Stimulated activated effector memory CD8-positive, alpha-beta T cell treated with anti-CD3 and anti-CD28 coated beads, Interleukin-12 subunit alpha, Interleukin-12 subunit beta, amount 100 ng/mL, for 72 hours (primary cell): Measurements from ENCODE around the gene RNF213.
"Not testable (repeated sequence)": the region's sequence is repeated elsewhere in the genome, so short reads cannot be mapped to it uniquely, and the experiment has no call there.

Experiments
- ATAC-seq: fragments of 150-1000 bp; cut with Tn5 transposase; 2 replicates; pipeline ENCODE4 v1.10.0; 2021
- DNase-seq, 2 donors: peaks; one replicate each; pipeline ENCODE4 v3.0.0; 2021 to 2022; ENCODE audit warnings: low spot score in 2 of 2
- H3K27ac Mint-ChIP-seq: one replicate; pipeline ENCODE4 v1.8.0; 2022; ENCODE audit warnings: mild to moderate bottlenecking, mixed read lengths
- H3K36me3 Mint-ChIP-seq: one replicate; pipeline ENCODE4 v1.8.0; 2022; ENCODE audit warnings: mild to moderate bottlenecking, mixed read lengths
- H3K4me1 Mint-ChIP-seq: one replicate; pipeline ENCODE4 v1.8.0; 2022; ENCODE audit warnings: mixed read lengths
- H3K4me3 Mint-ChIP-seq: one replicate; pipeline ENCODE4 v1.8.0; 2022; ENCODE audit warnings: mild to moderate bottlenecking, mixed read lengths
- H3K9me3 Mint-ChIP-seq: one replicate; pipeline ENCODE4 v1.8.0; 2022; ENCODE audit warnings: mixed read lengths

RNF213 gene

GRCh38 chr17:80242505-80242904 is 18.1 kb upstream of the RNF213 start:
- Mint-ChIP-seq H3K36me3 (peaks cover 29% of the 10 kb centered on the region), H3K4me1 (no peaks in the 10 kb centered on the region), H3K27ac (no peak overlapping the region), H3K4me3 (no peak overlapping the region), H3K9me3 (no peaks in the 10 kb centered on the region)
- peak; percentile 32 for ATAC-seq
- no peak for DNase-seq

GRCh38 chr17:80243526-80244433 is 16.9 kb upstream of the RNF213 start:
- H3K9me3 Mint-ChIP-seq = no peaks in the 10 kb centered on the region
- H3K27ac Mint-ChIP-seq = no peak overlapping the region
- no peak overlapping the region for H3K4me3 Mint-ChIP-seq
- DNase-seq = no peak
- H3K4me1 Mint-ChIP-seq = no peaks in the 10 kb centered on the region
- peaks cover 16% of the 10 kb centered on the region for H3K36me3 Mint-ChIP-seq
- ATAC-seq = no peak

- H3K36me3 Mint-ChIP-seq = peaks cover 10% of the 10 kb centered on the region
- not testable (repeated sequence) for H3K4me1 Mint-ChIP-seq, ATAC-seq, H3K4me3 Mint-ChIP-seq, H3K9me3 Mint-ChIP-seq, DNase-seq, H3K27ac Mint-ChIP-seq
Observed at GRCh38 chr17:80244448-80244847, 16.2 kb upstream of the RNF213 start.

DNA sequence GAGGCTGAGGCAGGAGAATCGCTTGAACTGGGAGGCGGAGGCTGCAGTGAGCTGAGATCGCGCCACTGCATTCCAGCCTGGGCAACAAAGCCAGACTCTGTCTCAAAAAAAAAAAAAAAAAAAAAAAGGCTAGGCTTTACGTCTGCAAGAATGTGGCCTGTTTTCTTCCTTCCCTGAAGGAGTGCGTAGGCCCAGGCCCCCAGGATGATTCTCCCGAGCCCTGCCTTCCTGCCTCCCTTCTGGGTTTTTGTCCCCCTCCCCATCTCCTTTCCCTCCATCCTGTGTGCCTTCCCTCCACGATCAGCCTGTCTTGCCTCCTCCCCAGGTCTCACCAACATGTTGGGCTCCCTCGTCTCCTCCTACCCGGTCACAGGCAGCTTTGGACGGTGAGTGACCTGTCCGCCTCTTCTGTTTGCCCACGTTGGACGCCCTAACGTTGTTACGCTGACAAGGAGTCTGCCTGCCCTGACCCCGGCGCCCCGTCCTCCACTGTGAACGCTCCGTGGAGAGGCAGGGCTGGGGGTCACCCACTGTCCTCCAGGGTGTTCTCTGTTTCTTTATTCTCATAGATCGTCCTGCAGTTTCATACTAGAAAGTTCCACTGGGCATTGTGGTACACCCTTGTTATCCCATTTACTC is 15.7 kb upstream of the RNF213 start:
- Mint-ChIP-seq H3K4me3 (no peak overlapping the region), H3K9me3 (no peaks in the 10 kb centered on the region), H3K36me3 (peaks cover 7% of the 10 kb centered on the region), H3K4me1 (no peaks in the 10 kb centered on the region), H3K27ac (no peak overlapping the region)
- ATAC-seq = no peak
- no peak for DNase-seq

DNA sequence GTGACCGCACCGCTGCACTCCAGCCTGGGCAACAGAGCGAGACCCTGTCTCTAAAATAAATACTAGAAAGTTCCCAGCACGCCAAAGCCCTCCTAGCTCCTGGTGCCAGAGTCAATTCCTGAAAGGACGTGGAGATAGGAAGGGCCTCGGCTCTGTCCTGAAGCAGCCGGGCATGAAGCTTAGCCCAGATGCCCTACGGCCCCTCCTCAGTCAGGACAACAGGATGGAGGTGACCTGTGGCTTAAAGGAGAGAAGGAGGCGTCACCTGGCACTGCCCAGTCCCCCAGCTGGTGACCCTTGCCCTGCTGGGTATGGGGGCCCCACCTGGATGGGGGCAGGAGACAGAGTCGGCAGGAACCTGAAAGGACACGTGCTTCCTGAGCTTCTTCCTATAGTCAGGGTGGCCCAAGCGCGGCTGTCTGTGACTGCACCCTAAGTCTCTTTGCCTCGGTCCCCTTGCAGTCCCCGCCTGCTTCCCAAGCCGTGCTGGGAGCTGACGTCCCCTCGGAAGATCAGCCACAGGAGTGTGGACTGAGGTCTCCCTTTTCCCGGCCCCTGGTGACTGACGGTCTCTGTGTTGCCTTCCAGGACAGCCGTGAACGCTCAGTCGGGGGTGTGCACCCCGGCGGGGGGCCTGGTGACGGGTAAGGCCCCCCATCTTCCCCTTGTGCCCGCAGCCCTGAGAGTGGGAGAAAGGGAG is 14.9 kb upstream of the RNF213 start:
- ATAC-seq (no peak), DNase-seq (no peak)
- no peaks in the 10 kb centered on the region for H3K4me1 Mint-ChIP-seq
- H3K36me3 Mint-ChIP-seq = no peaks in the 10 kb centered on the region
- H3K27ac Mint-ChIP-seq = no peak overlapping the region
- H3K9me3 Mint-ChIP-seq = no peaks in the 10 kb centered on the region
- no peak overlapping the region for H3K4me3 Mint-ChIP-seq

DNA sequence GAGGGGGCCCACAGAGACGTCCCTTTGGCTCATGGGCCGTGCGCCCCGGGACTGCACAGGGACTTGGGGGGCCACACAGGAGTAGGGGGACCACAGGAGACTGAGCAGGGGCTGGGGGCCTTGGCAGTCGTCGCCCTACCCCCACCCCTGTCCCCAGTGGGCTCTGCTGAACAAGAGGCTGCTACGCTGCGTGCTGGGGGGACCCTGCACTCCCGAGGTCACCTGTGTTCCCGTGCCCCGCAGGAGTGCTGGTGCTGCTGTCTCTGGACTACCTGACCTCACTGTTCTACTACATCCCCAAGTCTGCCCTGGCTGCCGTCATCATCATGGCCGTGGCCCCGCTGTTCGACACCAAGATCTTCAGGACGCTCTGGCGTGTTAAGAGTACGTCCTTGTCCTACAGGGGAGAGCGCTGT is 14.4 kb upstream of the RNF213 start:
- no peaks in the 10 kb centered on the region for H3K4me1 Mint-ChIP-seq
- H3K36me3 Mint-ChIP-seq = no peaks in the 10 kb centered on the region
- H3K4me3 Mint-ChIP-seq = no peak overlapping the region
- DNase-seq (no peak), ATAC-seq (no peak)
- H3K27ac Mint-ChIP-seq = no peak overlapping the region
- H3K9me3 Mint-ChIP-seq = no peaks in the 10 kb centered on the region

DNA sequence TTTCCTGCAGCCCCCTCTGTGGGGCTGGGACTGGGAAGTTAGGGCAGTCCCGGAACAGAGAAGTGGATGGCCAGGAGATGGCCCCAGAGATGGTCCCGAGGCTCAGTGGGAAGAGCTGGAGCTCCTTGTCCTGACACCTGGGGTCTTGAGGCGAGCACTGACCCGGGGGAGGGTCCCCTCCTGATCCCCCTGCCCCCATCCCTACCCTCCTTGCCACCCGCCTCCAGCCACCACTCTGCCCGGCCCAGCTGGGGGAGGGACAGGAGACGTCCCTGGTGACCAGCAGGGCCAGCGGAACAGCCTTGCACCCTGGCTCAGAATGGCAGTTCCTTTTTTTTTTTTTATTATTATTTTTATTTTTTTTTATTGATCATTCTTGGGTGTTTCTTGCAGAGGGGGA is 13.9 kb upstream of the RNF213 start:
- Mint-ChIP-seq H3K9me3 (no peaks in the 10 kb centered on the region), H3K27ac (no peak overlapping the region), H3K4me1 (peaks cover under 1% of the 10 kb centered on the region), H3K4me3 (no peak overlapping the region), H3K36me3 (no peaks in the 10 kb centered on the region)
- no peak for DNase-seq
- ATAC-seq = no peak

DNA sequence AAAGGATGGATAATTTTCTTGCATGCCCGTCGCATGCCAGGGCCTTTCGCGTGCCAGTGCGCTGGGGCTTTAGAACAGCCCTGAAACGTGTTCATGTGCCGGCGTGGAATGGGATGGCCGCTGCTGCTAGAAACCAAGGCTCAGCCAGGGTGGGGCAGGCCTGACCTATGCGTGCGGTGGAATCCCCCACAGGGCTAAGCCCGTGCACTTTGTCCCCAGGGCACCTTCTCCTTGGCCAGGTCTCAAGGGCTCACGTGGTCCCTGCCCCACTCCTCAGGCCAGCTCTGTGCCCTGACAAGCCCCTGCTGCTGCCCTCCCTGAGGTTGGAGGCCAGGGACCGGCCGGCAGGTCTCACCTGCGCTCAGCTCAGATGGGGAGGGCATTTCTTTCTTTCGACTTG is 13.1 kb upstream of the RNF213 start:
- Mint-ChIP-seq H3K4me3 (no peak overlapping the region), H3K27ac (no peak overlapping the region), H3K9me3 (no peaks in the 10 kb centered on the region), H3K36me3 (peaks cover 3% of the 10 kb centered on the region), H3K4me1 (peaks cover 8% of the 10 kb centered on the region)
- ATAC-seq (no peak), DNase-seq (no peak)

- ATAC-seq (no peak), DNase-seq (no peak)
- Mint-ChIP-seq H3K36me3 (peaks cover 6% of the 10 kb centered on the region), H3K9me3 (no peaks in the 10 kb centered on the region), H3K4me3 (no peak overlapping the region), H3K4me1 (peaks cover 15% of the 10 kb centered on the region), H3K27ac (no peak overlapping the region)
Observed at GRCh38 chr17:80248001-80248893, 12.4 kb upstream of the RNF213 start.

DNA sequence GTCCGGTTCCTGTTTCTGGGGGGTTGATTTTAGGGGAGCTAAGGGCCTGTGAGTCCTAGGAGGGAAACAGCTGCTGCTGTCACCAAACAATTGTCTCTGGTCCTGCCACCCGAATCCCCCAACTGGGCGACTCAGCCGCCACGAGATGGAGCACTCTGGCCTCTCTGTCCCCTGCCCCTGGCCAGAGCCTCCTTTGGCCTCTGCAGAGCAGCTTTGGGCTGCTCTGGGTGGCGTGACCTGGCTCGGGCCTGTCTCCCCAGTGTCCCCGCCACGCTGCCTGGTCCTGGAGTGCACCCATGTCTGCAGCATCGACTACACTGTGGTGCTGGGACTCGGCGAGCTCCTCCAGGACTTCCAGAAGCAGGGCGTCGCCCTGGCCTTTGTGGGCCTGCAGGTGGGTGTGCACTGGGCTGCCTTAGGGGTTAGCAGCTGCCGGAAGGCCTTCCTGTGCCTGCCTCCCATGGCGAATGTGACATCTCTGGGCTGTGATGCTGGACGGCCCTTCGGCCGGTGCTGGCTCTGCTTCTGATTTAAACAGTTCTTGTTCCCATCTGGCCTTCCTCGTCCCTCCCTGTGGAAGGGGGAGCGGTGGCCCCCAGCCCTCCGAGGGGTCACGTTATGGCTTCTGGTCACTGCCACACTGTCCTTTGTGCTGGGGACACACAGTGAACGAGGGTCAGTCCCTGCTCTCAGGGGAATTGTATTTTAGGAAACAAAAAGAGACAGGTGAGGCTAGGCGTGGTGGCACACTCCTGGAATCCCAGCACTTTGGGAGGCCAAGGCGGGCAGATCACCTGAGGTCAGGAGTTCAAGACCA is 11.6 kb upstream of the RNF213 start:
- no peak overlapping the region for H3K4me3 Mint-ChIP-seq
- ATAC-seq = no peak
- H3K4me1 Mint-ChIP-seq = peaks cover 22% of the 10 kb centered on the region
- H3K9me3 Mint-ChIP-seq = no peaks in the 10 kb centered on the region
- H3K36me3 Mint-ChIP-seq = peaks cover 8% of the 10 kb centered on the region
- no peak for DNase-seq
- peak overlapping the region; percentile 29 for H3K27ac Mint-ChIP-seq

- Mint-ChIP-seq H3K36me3 (peaks cover 22% of the 10 kb centered on the region), H3K4me1 (peaks cover 37% of the 10 kb centered on the region), H3K27ac (peak overlapping the region; percentile 67), H3K9me3 (no peaks in the 10 kb centered on the region), H3K4me3 (no peak overlapping the region)
- DNase-seq (no peak), ATAC-seq (no peak)
Observed at GRCh38 chr17:80251966-80252365, 8.7 kb upstream of the RNF213 start.

DNA sequence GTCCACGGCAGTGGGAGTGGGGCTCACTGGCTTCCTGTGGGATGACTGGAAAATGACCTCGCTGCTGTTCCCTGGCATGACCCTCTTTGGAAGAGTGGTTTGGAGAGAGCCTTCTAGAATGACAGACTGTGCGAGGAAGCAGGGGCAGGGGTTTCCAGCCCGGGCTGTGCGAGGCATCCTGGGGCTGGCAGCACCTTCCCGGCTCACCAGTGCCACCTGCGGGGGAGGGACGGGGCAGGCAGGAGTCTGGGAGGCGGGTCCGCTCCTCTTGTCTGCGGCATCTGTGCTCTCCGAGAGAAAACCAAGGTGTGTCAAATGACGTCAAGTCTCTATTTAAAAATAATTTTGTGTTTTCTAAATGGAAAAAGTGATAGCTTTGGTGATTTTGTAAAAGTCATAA is 7.8 kb upstream of the RNF213 start:
- H3K4me1 Mint-ChIP-seq = peaks cover 44% of the 10 kb centered on the region
- DNase-seq = peak; percentile 67 to 88
- H3K36me3 Mint-ChIP-seq = peaks cover 22% of the 10 kb centered on the region
- no peaks in the 10 kb centered on the region for H3K9me3 Mint-ChIP-seq
- no peak overlapping the region for H3K4me3 Mint-ChIP-seq
- ATAC-seq = peak; percentile 77
- peak overlapping the region; percentile 67 for H3K27ac Mint-ChIP-seq

DNA sequence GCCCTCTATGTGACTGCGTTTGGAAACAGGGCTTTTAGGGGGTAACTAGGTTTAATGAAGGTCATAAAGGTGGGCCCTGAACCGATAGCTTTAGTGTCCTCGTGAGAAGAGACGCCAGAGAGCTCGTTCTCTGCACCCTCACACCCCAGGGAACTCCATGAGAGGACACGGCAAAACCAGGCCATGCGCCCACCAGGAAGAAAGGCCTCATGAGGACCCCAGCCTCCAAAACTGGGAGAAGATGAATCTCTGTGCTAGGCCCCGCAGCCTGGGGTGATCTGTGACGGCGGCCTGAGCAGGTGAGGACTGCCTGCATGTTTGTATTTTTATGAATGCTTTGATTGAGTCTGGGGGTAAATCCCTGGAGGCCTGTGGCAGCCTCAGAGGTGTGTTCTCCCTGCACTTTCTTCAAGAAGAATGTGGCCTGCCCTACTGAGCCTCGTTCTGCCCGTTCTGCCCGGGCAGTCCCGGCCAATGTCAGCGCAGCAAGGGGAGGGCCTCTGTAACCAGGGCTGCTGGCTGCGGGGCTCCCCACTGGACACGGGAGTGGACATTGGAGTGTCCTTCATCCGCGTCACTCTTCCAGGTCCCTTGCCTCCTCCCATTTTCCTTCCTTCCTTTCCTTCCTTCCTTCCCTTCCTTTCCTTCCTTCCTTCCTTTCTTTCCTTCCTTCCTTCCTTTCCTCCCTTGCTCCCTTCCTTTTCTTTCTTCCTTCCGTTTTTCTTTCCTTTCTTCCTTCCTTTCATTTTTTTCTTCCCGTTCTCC is 6.8 kb upstream of the RNF213 start:
- peak overlapping the region; percentile 65 for H3K4me3 Mint-ChIP-seq

More for the DNA sequence above, 6.8 kb upstream of the RNF213 start:
- no peaks in the 10 kb centered on the region for H3K9me3 Mint-ChIP-seq
- H3K36me3 Mint-ChIP-seq = peaks cover 32% of the 10 kb centered on the region
- ATAC-seq (no peak), DNase-seq (no peak)
- peak overlapping the region; percentile 96 for H3K27ac Mint-ChIP-seq
- peaks cover 54% of the 10 kb centered on the region for H3K4me1 Mint-ChIP-seq
